SH-SY5Y (cell line): Measurements from ENCODE around the gene AGBL1.

Experiments
- GATA2 ChIP-seq: IDR thresholded peaks from 2 replicates; pipeline ENCODE4 v1.6.1; 2011; ENCODE audit warnings: mild to moderate bottlenecking, low read depth, low read length
- GATA3 ChIP-seq: IDR thresholded peaks from 2 replicates; pipeline ENCODE4 v1.6.1; 2011; ENCODE audit warnings: low read depth, mild to moderate bottlenecking, low read length, moderate library complexity

- TF ChIP-seq GATA3 = no peak
- no peak for TF ChIP-seq GATA2
Observed at GRCh38 chr15:86392874-86393273, 313.2 kb downstream of the AGBL1 start.
